CD8-positive, alpha-beta memory T cell (primary cell): ENCODE measurements around the gene EFS. TPM values are rescaled to one million over a fixed set of nuclear protein-coding genes. Genes with fewer than 3 reads are reported as not detected.
"Not testable (repeated sequence)": the region's sequence is repeated elsewhere in the genome, so short reads cannot be mapped to it uniquely, and the experiment has no call there.

Source experiments
- CTCF ChIA-PET: fragments of 350-600 bp; sonication (Branson Sonifier 250); formaldehyde crosslinking; loops from one replicate; lab custom pipeline; 2021; ENCODE audit warnings: antibody characterized with exemption; lab: Charles Lee
- POLR2A ChIA-PET: fragments of 350-600 bp; sonication (Branson Sonifier 250); formaldehyde crosslinking; loops from one replicate; lab custom pipeline; 2021; ENCODE audit warnings: antibody characterized with exemption; lab: Charles Lee
- DNase-seq, 5 donors: peaks; one replicate each; pipeline versions ENCODE4 v3.0.0 to v3.0.0-alpha.2; 2020 to 2022; ENCODE audit warnings: mixed read lengths in 1 of 5
- H3K27ac ChIP-seq: one replicate; pipeline ENCODE4 v1.7.0; 2013; ENCODE audit warnings: low read depth, mild to moderate bottlenecking, low read length, moderate library complexity
- H3K27me3 ChIP-seq: 2 replicates; pipeline ENCODE4 v1.7.0; 2013; ENCODE audit warnings: low read length, mild to moderate bottlenecking; ENCODE audit not compliant: insufficient read depth, poor library complexity, severe bottlenecking
- H3K36me3 ChIP-seq: 2 replicates; pipeline ENCODE4 v1.7.0; 2013; ENCODE audit warnings: mild to moderate bottlenecking, low read length, moderate library complexity; ENCODE audit not compliant: insufficient read depth
- H3K4me1 ChIP-seq: 2 replicates; pipeline ENCODE4 v1.7.0; 2013; ENCODE audit warnings: mild to moderate bottlenecking, low read length, moderate library complexity; ENCODE audit not compliant: insufficient read depth
- H3K4me3 ChIP-seq: 2 replicates; pipeline ENCODE4 v1.7.0; 2013; ENCODE audit warnings: mild to moderate bottlenecking, low read length
- H3K9me3 ChIP-seq: 2 replicates; pipeline ENCODE4 v1.7.0; 2013; ENCODE audit warnings: mild to moderate bottlenecking, low read length
- H3K27ac Mint-ChIP-seq, 8 donors: one replicate each; pipeline ENCODE4 v1.8.0; 2020 to 2021; ENCODE audit warnings: mixed read lengths in 8 of 8, mild to moderate bottlenecking in 6 of 8, inconsistent platforms in 3 of 8, moderate library complexity in 3 of 8
- H3K27me3 Mint-ChIP-seq, 2 donors: one replicate each; pipeline ENCODE4 v1.8.0; 2020 to 2021; ENCODE audit warnings: mixed read lengths in 2 of 2, mild to moderate bottlenecking in 1 of 2, moderate library complexity in 1 of 2
- H3K36me3 Mint-ChIP-seq, 3 donors: one replicate each; pipeline ENCODE4 v1.8.0; 2020 to 2021; ENCODE audit warnings: mixed read lengths in 3 of 3, inconsistent platforms in 1 of 3, mild to moderate bottlenecking in 1 of 3
- H3K4me1 Mint-ChIP-seq, 3 donors: one replicate each; pipeline ENCODE4 v1.8.0; 2020 to 2021; ENCODE audit warnings: mixed read lengths in 3 of 3, inconsistent platforms in 1 of 3, mild to moderate bottlenecking in 1 of 3
- H3K4me3 Mint-ChIP-seq, 7 donors: one replicate each; pipeline ENCODE4 v1.8.0; 2020 to 2021; ENCODE audit warnings: mixed read lengths in 7 of 7, mild to moderate bottlenecking in 6 of 7, moderate library complexity in 4 of 7, inconsistent platforms in 2 of 7
- H3K9me3 Mint-ChIP-seq, 5 donors: one replicate each; pipeline ENCODE4 v1.8.0; 2020 to 2022; ENCODE audit warnings: mixed read lengths in 5 of 5, mild to moderate bottlenecking in 3 of 5, moderate library complexity in 2 of 5, inconsistent platforms in 1 of 5
- polyA plus RNA-seq: library from polyadenylated mRNA; unstranded; fragments of 300-500 nt; fragmentation: Illumina TruSeq; gene quantifications from one replicate; pipeline ENCODE4 v1.2.3, GENCODE V29; 2021
- total RNA-seq, 2 experiments: library from RNA; stranded (reverse); gene quantifications; one replicate each; pipeline ENCODE4 v1.2.3, GENCODE V29; 2021

Gene EFS
- total and polyA plus RNA-seq, 3 experiments from 2014 or later, result not detected

DNA sequence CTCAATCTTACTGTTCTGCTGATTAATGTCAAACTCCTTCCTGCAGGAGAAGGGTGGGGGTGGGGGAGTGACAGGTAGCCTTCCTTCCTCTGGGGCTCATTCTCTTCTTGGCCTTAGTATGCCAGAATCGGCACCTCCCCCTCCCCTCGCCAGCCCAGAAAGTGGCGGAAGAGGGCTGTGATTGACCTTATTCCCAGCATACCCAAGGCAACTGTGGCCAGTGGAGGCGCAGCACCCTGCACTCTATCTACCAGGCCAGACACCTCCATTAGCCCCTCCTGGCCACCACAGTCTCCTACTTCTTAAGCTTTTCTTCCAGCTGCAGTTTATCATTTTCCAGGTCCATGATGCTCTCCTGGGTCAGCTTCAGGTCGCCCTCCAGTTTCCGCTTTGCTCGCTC is 27.6 kb upstream of the EFS start:
- no peak overlapping the region for H3K27ac ChIP-seq
- DNase-seq, result no peak
- POLR2A ChIA-PET, result no interaction called here

DNA sequence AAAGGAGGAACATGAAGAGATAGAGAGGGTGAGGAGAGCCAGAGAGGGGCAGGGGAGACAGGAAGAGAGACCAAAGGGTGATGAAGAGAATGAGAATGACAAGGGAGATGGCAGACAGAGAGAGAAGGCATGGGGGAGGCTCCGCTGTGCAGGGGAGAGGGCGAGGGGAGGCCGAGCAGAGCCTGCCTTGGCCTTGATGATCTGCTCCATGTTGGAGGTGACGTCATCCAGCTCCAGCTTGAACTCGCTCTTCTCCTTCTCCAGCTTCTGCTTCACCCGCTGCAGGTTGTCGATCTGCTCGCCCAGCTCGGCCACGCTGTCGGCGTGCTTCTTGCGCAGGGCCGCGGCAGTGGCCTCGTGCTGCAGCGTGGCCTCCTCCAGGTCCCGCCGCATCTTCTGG is 24.9 kb upstream of the EFS start:
- H3K27me3 ChIP-seq, H3K4me1 ChIP-seq, H3K4me1 Mint-ChIP-seq, H3K4me3 ChIP-seq, H3K9me3 ChIP-seq, DNase-seq, POLR2A ChIA-PET, H3K27ac ChIP-seq, H3K9me3 Mint-ChIP-seq, H3K36me3 Mint-ChIP-seq, H3K36me3 ChIP-seq, H3K27ac Mint-ChIP-seq, H3K4me3 Mint-ChIP-seq: not testable (repeated sequence)
- H3K27me3 Mint-ChIP-seq, result peaks cover 9 to 35% of the 10 kb centered on the region in 2 donors
- CTCF ChIA-PET, result interaction anchor here (1.8 kb wide), 1 partner anchor 10 kb away, joined by 11 read pairs; no protein-coding TSS in a partner anchor

More for the DNA sequence above, 27.6 kb upstream of the EFS start:
- no peaks in the 10 kb centered on the region for H3K36me3 ChIP-seq
- peak overlapping the region in 2 of 8 donors; percentile 1 to 29 for H3K27ac Mint-ChIP-seq
- H3K9me3 Mint-ChIP-seq, result no peaks in the 10 kb centered on the region
- no peak overlapping the region for H3K4me3 Mint-ChIP-seq
- H3K36me3 Mint-ChIP-seq, result no peaks in the 10 kb centered on the region
- no peak overlapping the region for H3K4me3 ChIP-seq
- H3K9me3 ChIP-seq, result no peaks in the 10 kb centered on the region
- peaks cover 9 to 42% of the 10 kb centered on the region in 2 donors for H3K27me3 Mint-ChIP-seq
- no peaks in the 10 kb centered on the region for H3K4me1 Mint-ChIP-seq
- CTCF ChIA-PET, result interaction anchor here (1.3 kb wide), 1 partner anchor 12 kb away, joined by 6 read pairs; no protein-coding TSS in a partner anchor
- no peaks in the 10 kb centered on the region for H3K4me1 ChIP-seq
- H3K27me3 ChIP-seq, result no peaks in the 10 kb centered on the region

DNA sequence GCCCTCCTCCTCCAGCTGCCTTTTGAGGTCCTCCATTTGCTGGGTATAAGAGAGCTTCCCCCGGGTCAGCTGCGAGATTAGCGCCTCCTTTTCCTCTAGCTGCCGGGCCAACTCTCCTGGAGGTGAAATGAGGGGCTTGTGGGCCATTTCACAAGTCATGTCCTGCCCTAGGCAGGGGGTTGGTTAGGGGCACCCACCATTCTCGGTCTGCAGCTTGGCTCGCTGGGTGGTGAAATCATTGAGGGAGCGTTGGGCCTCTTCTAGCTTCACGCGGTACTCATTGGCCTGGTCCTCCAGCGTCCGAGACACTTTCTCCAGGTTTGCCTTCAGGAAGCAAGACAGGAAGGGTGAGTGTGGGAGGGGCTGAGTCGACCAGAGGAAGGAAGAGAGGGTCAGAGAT is 24.4 kb upstream of the EFS start:
- H3K4me1 Mint-ChIP-seq, result no peaks in the 10 kb centered on the region
- H3K4me3 Mint-ChIP-seq, result no peak overlapping the region
- no peaks in the 10 kb centered on the region for H3K36me3 ChIP-seq
- POLR2A ChIA-PET, result no interaction called here
- DNase-seq, result no peak
- no peaks in the 10 kb centered on the region for H3K9me3 ChIP-seq
- H3K36me3 Mint-ChIP-seq, result no peaks in the 10 kb centered on the region
- no peak overlapping the region for H3K4me3 ChIP-seq
- CTCF ChIA-PET, result interaction anchor here (1.1 to 1.8 kb wide), 2 partner anchors 9 to 29 kb away, joined by 3 to 11 read pairs; no protein-coding TSS in a partner anchor
- no peaks in the 10 kb centered on the region for H3K27me3 ChIP-seq
- no peak overlapping the region for H3K27ac ChIP-seq
- no peaks in the 10 kb centered on the region for H3K4me1 ChIP-seq
- H3K27me3 Mint-ChIP-seq, result peaks cover 9 to 35% of the 10 kb centered on the region in 2 donors
- H3K9me3 Mint-ChIP-seq, result no peaks in the 10 kb centered on the region
- no peak overlapping the region for H3K27ac Mint-ChIP-seq

DNA sequence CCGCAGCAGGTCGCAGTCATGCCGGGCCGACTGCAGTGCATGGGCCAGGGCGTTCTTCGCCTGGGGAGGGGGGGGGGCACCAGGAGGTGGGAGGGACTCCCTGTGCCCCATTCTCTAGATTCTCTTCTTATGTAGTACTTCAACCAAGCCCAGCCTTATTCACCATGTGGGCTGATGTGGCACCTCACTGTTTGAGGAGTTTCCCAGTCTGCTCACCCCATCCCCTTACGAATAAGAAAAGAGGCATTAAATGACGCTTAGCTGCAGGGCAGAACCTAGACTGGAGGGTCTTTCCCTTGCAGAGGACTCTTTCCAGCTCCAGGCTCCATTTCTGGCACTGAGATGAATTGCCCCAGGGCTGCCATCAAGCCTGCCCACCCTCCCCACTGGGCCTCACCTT is 24.0 kb upstream of the EFS start:
- H3K27me3 ChIP-seq, result no peaks in the 10 kb centered on the region
- no peaks in the 10 kb centered on the region for H3K4me1 ChIP-seq
- H3K9me3 ChIP-seq, result no peaks in the 10 kb centered on the region
- no peaks in the 10 kb centered on the region for H3K36me3 ChIP-seq
- no peak overlapping the region for H3K4me3 ChIP-seq
- no peak overlapping the region for H3K27ac ChIP-seq
- Mint-ChIP-seq H3K27me3 (peaks cover 9 to 35% of the 10 kb centered on the region in 2 donors), H3K27ac (no peak overlapping the region), H3K36me3 (no peaks in the 10 kb centered on the region), H3K9me3 (no peaks in the 10 kb centered on the region), H3K4me1 (no peaks in the 10 kb centered on the region), H3K4me3 (no peak overlapping the region)
- CTCF ChIA-PET, result interaction anchor here (1.1 to 1.8 kb wide), 2 partner anchors 9 to 29 kb away, joined by 3 to 11 read pairs; no protein-coding TSS in a partner anchor
- DNase-seq, result no peak
- POLR2A ChIA-PET, result no interaction called here

DNA sequence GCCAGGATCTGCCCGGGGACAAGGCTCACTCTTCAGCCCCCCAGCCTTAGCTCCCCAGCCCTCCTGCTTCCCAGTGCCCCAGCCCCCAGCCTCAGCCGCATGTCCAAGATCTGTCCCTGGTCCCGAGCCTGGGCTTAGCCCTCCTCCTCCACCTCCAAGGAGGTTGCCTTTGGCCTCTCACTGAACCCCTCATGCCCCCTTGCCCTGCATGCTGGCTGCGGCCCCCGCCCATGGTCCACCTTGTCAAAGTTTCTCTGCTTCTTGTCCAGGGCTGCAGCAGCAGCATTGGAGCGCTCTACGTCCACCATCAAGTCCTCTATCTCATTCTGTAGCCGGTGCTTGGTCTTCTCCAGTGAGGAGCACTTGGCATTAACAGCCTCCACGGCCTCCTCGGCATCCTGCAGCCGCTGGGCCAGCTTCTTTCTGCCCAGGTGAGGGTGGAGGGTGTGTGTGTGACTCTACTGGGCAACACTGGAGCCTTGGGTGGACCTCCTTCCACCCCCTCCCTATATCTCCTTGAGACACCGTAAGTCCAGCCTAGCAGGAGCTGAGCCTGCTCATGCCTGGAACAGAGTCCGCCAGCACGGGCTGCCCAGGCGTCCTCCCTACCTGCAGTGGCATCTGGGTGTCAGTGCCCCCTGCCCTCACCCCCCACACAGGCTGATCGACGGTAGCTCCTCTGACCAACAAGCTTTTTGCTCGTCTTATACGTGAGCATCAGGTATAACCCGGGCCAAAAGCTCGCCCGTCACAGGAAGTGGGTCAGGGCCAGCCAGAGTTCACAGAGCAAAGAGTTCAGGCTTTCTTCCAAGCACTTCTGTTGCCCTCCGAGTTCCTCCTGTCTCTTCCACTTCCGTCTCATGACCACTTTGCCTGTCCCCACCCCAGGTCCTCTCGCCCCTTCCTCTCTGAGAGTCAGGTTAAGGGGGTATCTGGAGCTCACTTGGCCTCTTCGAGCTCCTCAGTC is 23.2 kb upstream of the EFS start:
- ChIA-PET CTCF (interaction anchor here (1.1 to 1.8 kb wide), 2 partner anchors 8 to 28 kb away, joined by 3 to 11 read pairs; no protein-coding TSS in a partner anchor), POLR2A (no interaction called here)
- no peaks in the 10 kb centered on the region for H3K4me1 ChIP-seq
- Mint-ChIP-seq H3K27ac (no peak overlapping the region), H3K4me3 (no peak overlapping the region), H3K36me3 (no peaks in the 10 kb centered on the region), H3K9me3 (no peaks in the 10 kb centered on the region), H3K4me1 (no peaks in the 10 kb centered on the region), H3K27me3 (peaks cover 7 to 31% of the 10 kb centered on the region in 2 donors)
- no peak for DNase-seq
- H3K4me3 ChIP-seq, result no peak overlapping the region
- no peaks in the 10 kb centered on the region for H3K9me3 ChIP-seq
- no peaks in the 10 kb centered on the region for H3K27me3 ChIP-seq
- no peaks in the 10 kb centered on the region for H3K36me3 ChIP-seq
- H3K27ac ChIP-seq, result no peak overlapping the region

DNA sequence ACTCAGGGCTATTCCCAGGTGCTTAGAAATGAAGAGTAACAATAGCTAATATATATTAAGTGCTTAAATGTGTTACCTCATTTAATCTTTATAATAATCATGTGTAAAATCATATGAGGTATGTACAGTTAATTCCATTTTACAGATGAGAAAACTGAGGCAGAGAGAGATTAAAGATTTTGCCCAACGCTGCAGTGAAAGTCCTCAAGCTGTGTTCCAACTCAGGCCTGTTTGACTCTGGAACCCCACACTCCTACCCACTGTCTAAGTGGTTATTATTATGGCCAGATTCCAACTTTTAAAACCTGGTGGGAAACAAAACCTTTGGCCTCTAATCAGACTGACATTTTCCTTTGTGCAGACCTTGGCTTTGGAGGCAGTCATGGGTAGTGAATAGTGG is 22.0 kb upstream of the EFS start:
- H3K4me1 ChIP-seq, result no peaks in the 10 kb centered on the region
- Mint-ChIP-seq H3K36me3 (no peaks in the 10 kb centered on the region), H3K27ac (no peak overlapping the region), H3K4me1 (no peaks in the 10 kb centered on the region), H3K4me3 (no peak overlapping the region), H3K9me3 (no peaks in the 10 kb centered on the region), H3K27me3 (peaks cover 6 to 32% of the 10 kb centered on the region in 2 donors)
- POLR2A ChIA-PET, result no interaction called here
- H3K27me3 ChIP-seq, result no peaks in the 10 kb centered on the region
- no peak overlapping the region for H3K27ac ChIP-seq
- CTCF ChIA-PET, result no interaction called here
- H3K9me3 ChIP-seq, result no peaks in the 10 kb centered on the region
- no peak for DNase-seq
- H3K36me3 ChIP-seq, result no peaks in the 10 kb centered on the region
- no peak overlapping the region for H3K4me3 ChIP-seq

DNA sequence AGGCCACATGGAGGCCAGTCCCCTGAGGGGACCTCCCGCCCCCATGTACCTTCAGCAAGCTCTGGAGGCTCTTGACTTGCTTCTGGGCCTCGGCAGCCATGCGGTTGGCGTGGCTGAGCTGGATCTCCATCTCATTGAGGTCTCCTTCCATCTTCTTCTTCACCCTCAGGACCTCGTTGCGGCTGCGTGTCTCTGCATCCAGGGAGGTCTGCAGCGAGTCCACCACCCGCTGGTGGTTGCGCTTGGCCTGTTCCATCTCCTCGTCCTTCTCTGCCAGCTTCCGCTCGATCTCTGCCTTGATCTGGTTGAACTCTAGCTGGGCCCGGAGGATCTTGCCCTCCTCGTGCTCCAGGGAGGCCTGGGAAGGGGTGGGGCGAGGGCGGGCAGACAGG is 21.3 kb upstream of the EFS start:
- H3K36me3 ChIP-seq, H3K4me3 Mint-ChIP-seq, POLR2A ChIA-PET, H3K9me3 Mint-ChIP-seq, H3K4me1 ChIP-seq, H3K9me3 ChIP-seq, H3K27me3 ChIP-seq, H3K4me3 ChIP-seq, H3K27ac ChIP-seq, DNase-seq, H3K4me1 Mint-ChIP-seq, H3K27ac Mint-ChIP-seq, H3K36me3 Mint-ChIP-seq, CTCF ChIA-PET: not testable (repeated sequence)
- peaks cover 8 to 37% of the 10 kb centered on the region in 2 donors for H3K27me3 Mint-ChIP-seq

DNA sequence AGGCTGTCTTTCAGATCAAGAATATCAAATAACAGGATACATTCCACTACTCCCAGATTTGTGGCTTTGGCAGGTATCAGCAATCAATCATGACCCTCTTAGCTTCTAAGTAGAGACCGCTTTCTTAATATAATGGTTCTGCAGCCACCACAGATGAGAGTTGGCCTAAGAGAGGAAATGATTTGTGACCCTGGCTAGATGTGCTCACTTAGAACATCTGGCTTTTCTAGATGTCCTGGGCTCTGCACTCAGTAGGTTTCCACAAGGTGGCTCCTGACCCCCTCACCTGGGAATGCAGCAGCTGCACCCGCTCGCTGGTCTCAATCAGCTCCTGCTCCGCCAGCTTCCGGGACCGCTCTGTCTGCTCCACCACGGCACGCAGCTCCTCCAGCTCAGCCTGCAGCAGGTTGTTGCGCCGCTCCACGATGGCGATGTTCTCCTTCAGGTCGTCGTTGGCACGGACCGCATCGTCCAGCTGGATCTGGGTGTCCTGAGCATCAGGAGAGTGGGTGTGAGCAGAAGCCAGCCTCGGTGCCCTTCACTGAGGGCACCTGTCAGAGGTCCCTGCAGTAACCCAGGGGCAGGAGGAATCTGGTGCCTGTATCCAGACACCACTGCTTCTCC is 20.8 kb upstream of the EFS start:
- CTCF ChIA-PET, result no interaction called here
- no peaks in the 10 kb centered on the region for H3K27me3 ChIP-seq
- no peak overlapping the region for H3K4me3 ChIP-seq
- no peak overlapping the region for H3K27ac ChIP-seq
- no peak overlapping the region for H3K4me3 Mint-ChIP-seq
- no peak for DNase-seq
- no peaks in the 10 kb centered on the region for H3K4me1 ChIP-seq
- H3K36me3 Mint-ChIP-seq, result no peaks in the 10 kb centered on the region
- no peaks in the 10 kb centered on the region for H3K9me3 Mint-ChIP-seq
- POLR2A ChIA-PET, result no interaction called here
- H3K27ac Mint-ChIP-seq, result no peak overlapping the region
- H3K9me3 ChIP-seq, result no peaks in the 10 kb centered on the region
- H3K36me3 ChIP-seq, result no peaks in the 10 kb centered on the region
- H3K4me1 Mint-ChIP-seq, result no peaks in the 10 kb centered on the region
- peaks cover 6 to 37% of the 10 kb centered on the region in 2 donors for H3K27me3 Mint-ChIP-seq
